DMS79 treated with DMSO at 0.1 percent for 48 hours (cell line): ENCODE measurements around the gene PRM2.

Experiments
- DNase-seq: peaks from one replicate; lab custom pipeline; 2025; lab: John Stamatoyannopoulos, UW

The PRM2 gene

GRCh38 chr16:11276143-11276895, at the start of gene PRM2:
TSS of gene PRM2 (minus strand) at chr16:11276480. CDS start at chr16:11276370, 110 bp downstream.
- DNase-seq, result no peak

- DNase-seq, result no peak
Measured at GRCh38 chr16:11325404-11326083, 49.3 kb upstream of the PRM2 start.

GRCh38 chr16:11323551-11324336, 47.5 kb upstream of the PRM2 start:
- DNase-seq, result no peak

- no peak for DNase-seq
Measured at GRCh38 chr16:11322823-11323222, 46.5 kb upstream of the PRM2 start.

- no peak for DNase-seq
Measured at GRCh38 chr16:11321662-11322061, 45.4 kb upstream of the PRM2 start.

GRCh38 chr16:11320170-11320569, 43.9 kb upstream of the PRM2 start:
- no peak for DNase-seq

- DNase-seq, result no peak
Measured at GRCh38 chr16:11319529-11320146, 43.4 kb upstream of the PRM2 start.

- no peak for DNase-seq
Measured at GRCh38 chr16:11318817-11319216, 42.5 kb upstream of the PRM2 start.

GRCh38 chr16:11316331-11317015, 40.2 kb upstream of the PRM2 start:
- no peak for DNase-seq

- peak; percentile 13 for DNase-seq
Measured at GRCh38 chr16:11315510-11315909, 39.2 kb upstream of the PRM2 start.

- no peak for DNase-seq
Measured at GRCh38 chr16:11314309-11314894, 38.1 kb upstream of the PRM2 start.

- DNase-seq, result no peak
Measured at GRCh38 chr16:11313493-11314308, 37.4 kb upstream of the PRM2 start.

GRCh38 chr16:11312718-11313492, 36.6 kb upstream of the PRM2 start:
- peak; percentile 74 for DNase-seq

- no peak for DNase-seq
Measured at GRCh38 chr16:11310997-11311561, 34.8 kb upstream of the PRM2 start.

GRCh38 chr16:11310634-11310977, 34.3 kb upstream of the PRM2 start:
- DNase-seq, result no peak

- no peak for DNase-seq
Measured at GRCh38 chr16:11309895-11310633, 33.8 kb upstream of the PRM2 start.

GRCh38 chr16:11308493-11309283, 32.4 kb upstream of the PRM2 start:
- no peak for DNase-seq
